ENCODE measurements around the gene POT1.

- TF ChIP-seq CTCF (IDR thresholded peaks at IDR 0.05) (no peak), POLR2A (IDR thresholded peaks at IDR 0.05) (no peak)
These were observed 7.5 kb upstream of the POT1 start for GRCh38 chr7:124937076-124937475.

Data from Peyer's patch (tissue), 4 donors.